IMR-90 (cell line): ENCODE results near the gene ABCE1. TPM values are rescaled to one million over a fixed set of nuclear protein-coding genes. Genes with fewer than 3 reads are reported as not detected.
A peak's percentile ranks its signal among the peaks of the same experiment; 100 is the strongest.

Experiments
- ATAC-seq: fragments of 200-7000 bp; cut with Tn5 transposase; 2 replicates; pipeline ENCODE4 v1.9.1; 2020; ENCODE audit warnings: low read depth, mild to moderate bottlenecking, moderate library complexity
- BruUV-seq: library from RNA; stranded (reverse); fragments of 400-500 nt; replicated peaks from 2 replicates; lab custom pipeline; 2021; lab: Mats Ljungman, UMichigan
- CTCF ChIA-PET: fragments of 300-600 bp; formaldehyde crosslinking; extraction: SDS; loops from one replicate; lab custom pipeline; 2021; ENCODE audit warnings: antibody characterized with exemption; lab: Yijun Ruan, JAX
- POLR2A ChIA-PET: fragments of 300-600 bp; sonication (Branson Sonifier 250); formaldehyde crosslinking; loops from one replicate; lab custom pipeline; 2022; ENCODE audit warnings: antibody characterized with exemption; ENCODE audit not compliant: unreplicated experiment; lab: Charles Lee
- DNase-seq: peaks from one replicate; pipeline ENCODE4 v3.0.0; 2013
- H2AFZ ChIP-seq: replicated peaks from 2 replicates; pipeline ENCODE3; 2013; ENCODE audit warnings: low read length, mild to moderate bottlenecking; ENCODE audit not compliant: poor library complexity
- H2AK5ac ChIP-seq: 2 replicates; pipeline ENCODE4 v1.6.1; 2013; ENCODE audit warnings: low read depth, low read length, inconsistent platforms
- H2AK9ac ChIP-seq: replicated peaks from 2 replicates; pipeline ENCODE3; 2013; ENCODE audit warnings: mild to moderate bottlenecking, low read depth, low read length, moderate library complexity; ENCODE audit not compliant: poor library complexity
- H2BK120ac ChIP-seq: 2 replicates; pipeline ENCODE4 v1.6.1; 2013; ENCODE audit warnings: low read depth, low read length, inconsistent platforms
- H2BK15ac ChIP-seq: 3 replicates; pipeline ENCODE4 v1.6.1; 2013; ENCODE audit warnings: low read depth, low read length, inconsistent platforms
- H2BK20ac ChIP-seq: 2 replicates; pipeline ENCODE4 v1.6.1; 2013; ENCODE audit warnings: low read depth, mild to moderate bottlenecking, inconsistent platforms, low read length, moderate library complexity
- H2BK5ac ChIP-seq: 2 replicates; pipeline ENCODE4 v1.6.1; 2013; ENCODE audit warnings: mild to moderate bottlenecking, low read depth, low read length, inconsistent platforms; ENCODE audit not compliant: poor library complexity, severe bottlenecking
- H3K14ac ChIP-seq: replicated peaks from 2 replicates; pipeline ENCODE4 v1.6.1; 2013; ENCODE audit warnings: low read depth, low read length, inconsistent platforms
- H3K18ac ChIP-seq: 2 replicates; pipeline ENCODE4 v1.6.1; 2013; ENCODE audit warnings: low read depth, low read length, control low read depth
- H3K23ac ChIP-seq: 2 replicates; pipeline ENCODE4 v1.6.1; 2013; ENCODE audit warnings: low read depth, low read length, inconsistent platforms
- H3K27ac ChIP-seq: 2 replicates; pipeline ENCODE4 v1.5.1; 2013; ENCODE audit warnings: mild to moderate bottlenecking, control low read depth, low read length; ENCODE audit not compliant: insufficient read depth
- H3K27me3 ChIP-seq: 2 replicates; pipeline ENCODE4 v1.6.1; 2013; ENCODE audit warnings: low read length; ENCODE audit not compliant: control insufficient read depth, insufficient read depth
- H3K36me3 ChIP-seq: 2 replicates; pipeline ENCODE4 v1.6.1; 2013; ENCODE audit warnings: low read length, mixed read lengths; ENCODE audit not compliant: control insufficient read depth, insufficient read depth
- H3K4ac ChIP-seq: 2 replicates; pipeline ENCODE4 v1.6.1; 2013; ENCODE audit warnings: low read depth, low read length, inconsistent platforms
- H3K4me1 ChIP-seq: 2 replicates; pipeline ENCODE4 v1.6.1; 2013; ENCODE audit warnings: low read length, mixed read lengths; ENCODE audit not compliant: control insufficient read depth, insufficient read depth
- H3K4me2 ChIP-seq: 2 replicates; pipeline ENCODE4 v1.6.1; 2013; ENCODE audit warnings: low read depth, mild to moderate bottlenecking, control low read depth, low read length, moderate library complexity
- H3K4me3 ChIP-seq: 2 replicates; pipeline ENCODE4 v1.5.1; 2013; ENCODE audit warnings: low read depth, mild to moderate bottlenecking, control low read depth, low read length, moderate library complexity; ENCODE audit not compliant: insufficient read depth
- H3K56ac ChIP-seq: 2 replicates; pipeline ENCODE4 v1.6.1; 2013; ENCODE audit warnings: low read length, inconsistent platforms; ENCODE audit not compliant: insufficient read depth; ENCODE audit errors: extremely low read depth
- H3K79me1 ChIP-seq, 2 experiments: 2 replicates each; pipeline ENCODE4 v1.6.1; 2013; ENCODE audit warnings: low read length in 2 of 2, inconsistent platforms in 1 of 2, low read depth in 1 of 2
- H3K9ac ChIP-seq: 2 replicates; pipeline ENCODE4 v1.6.1; 2013; ENCODE audit warnings: low read depth, low read length, control low read depth
- H3K9me1 ChIP-seq: 2 replicates; pipeline ENCODE4 v1.6.1; 2013; ENCODE audit warnings: low read length, inconsistent platforms; ENCODE audit not compliant: insufficient read depth
- H3K9me3 ChIP-seq: 2 replicates; pipeline ENCODE4 v1.6.1; 2013; ENCODE audit warnings: low read length; ENCODE audit not compliant: control insufficient read depth, insufficient read depth
- H4K20me1 ChIP-seq: 2 replicates; pipeline ENCODE4 v1.6.1; 2013; ENCODE audit warnings: low read length, inconsistent platforms; ENCODE audit not compliant: insufficient read depth
- H4K5ac ChIP-seq: 2 replicates; pipeline ENCODE4 v1.6.1; 2013; ENCODE audit warnings: mild to moderate bottlenecking, low read depth, low read length, control low read depth
- H4K8ac ChIP-seq, 2 experiments: 2 replicates each; pipeline ENCODE4 v1.6.1; 2013; ENCODE audit warnings: low read depth in 2 of 2, low read length in 2 of 2, control low read depth in 1 of 2, inconsistent platforms in 1 of 2
- H4K91ac ChIP-seq: 2 replicates; pipeline ENCODE4 v1.6.1; 2013; ENCODE audit warnings: low read depth, low read length, inconsistent platforms; ENCODE audit not compliant: insufficient read depth
- BHLHE40 ChIP-seq: fragments of 150-350 bp; IDR thresholded peaks from 2 replicates; pipeline ENCODE4 v1.6.1; 2016; ENCODE audit warnings: mild to moderate bottlenecking, low read depth, low read length
- CHD1 ChIP-seq: IDR thresholded peaks from 2 replicates; pipeline ENCODE4 v1.6.1; 2012; ENCODE audit warnings: low read depth, low read length, improper control_type of control experiment
- CTCF ChIP-seq: conservative IDR thresholded peaks from 2 replicates; pipeline ENCODE4 v1.5.1; 2012; ENCODE audit warnings: mild to moderate bottlenecking, low read depth, low read length, improper control_type of control experiment
- ELK1 ChIP-seq: fragments of 150-350 bp; IDR thresholded peaks from 2 replicates; pipeline ENCODE4 v1.6.1; 2016; ENCODE audit warnings: low read depth, mild to moderate bottlenecking, low read length, moderate library complexity, borderline replicate concordance
- FOS ChIP-seq: fragments of 150-350 bp; IDR thresholded peaks from 2 replicates; pipeline ENCODE4 v1.6.1; 2016; ENCODE audit warnings: low read depth, low read length
- MAFK ChIP-seq: IDR thresholded peaks from 2 replicates; pipeline ENCODE4 v1.6.1; 2012; ENCODE audit warnings: low read depth, low read length, improper control_type of control experiment
- MAZ ChIP-seq: IDR thresholded peaks from 2 replicates; pipeline ENCODE4 v1.6.1; 2012; ENCODE audit warnings: low read depth, mild to moderate bottlenecking, low read length, improper control_type of control experiment, moderate library complexity, borderline replicate concordance
- NFE2L2 ChIP-seq: fragments of 150-350 bp; IDR thresholded peaks from 2 replicates; pipeline ENCODE4 v1.6.1; 2016; ENCODE audit warnings: low read depth, mild to moderate bottlenecking, low read length
- POLR2A ChIP-seq: IDR thresholded peaks from 2 replicates; pipeline ENCODE4 v1.6.1; 2012; ENCODE audit warnings: mild to moderate bottlenecking, low read depth, low read length
- RCOR1 ChIP-seq: IDR thresholded peaks from 2 replicates; pipeline ENCODE4 v1.6.1; 2012; ENCODE audit warnings: mild to moderate bottlenecking, low read length, improper control_type of control experiment; ENCODE audit not compliant: insufficient replicate concordance
- RFX5 ChIP-seq: IDR thresholded peaks from 2 replicates; pipeline ENCODE4 v1.8.0; 2012; ENCODE audit warnings: low read depth, mild to moderate bottlenecking, low read length, moderate library complexity
- SMC3 ChIP-seq: fragments of 150-350 bp; IDR thresholded peaks from 2 replicates; pipeline ENCODE4 v1.6.1; 2016; ENCODE audit warnings: low read depth, mild to moderate bottlenecking, antibody characterized with exemption, low read length, moderate library complexity
- USF2 ChIP-seq: fragments of 150-350 bp; IDR thresholded peaks from 2 replicates; pipeline ENCODE4 v1.6.1; 2017; ENCODE audit warnings: mild to moderate bottlenecking, antibody characterized with exemption, low read length, low read depth
- dilution Hi-C: fragments of 300-500 bp; cut with HindIII; formaldehyde crosslinking; loops from one replicate; pipeline ENCODE4 v1.14.3; 2018; ENCODE audit warnings: low sequenced_read_pairs; ENCODE audit not compliant: unreplicated experiment
- in situ Hi-C: fragments of 300-500 bp; cut with MboI; formaldehyde crosslinking; loops from 3 replicates; pipeline ENCODE4 v1.14.3; 2019; ENCODE audit warnings: low sequenced_read_pairs, inconsistent platforms, mixed read lengths
- intact Hi-C: fragments of 100-400 bp; cut with micrococcal nuclease; formaldehyde crosslinking; loops from 2 replicates; pipeline ENCODE4 v1.10.0; 2022
- polyA plus RNA-seq, 3 experiments: library from polyadenylated mRNA; depleted of rRNA; stranded (reverse); fragments of >200 nt; gene quantifications; 2 replicates each; pipeline ENCODE4 v1.2.3, GENCODE V29; 2012; ENCODE audit warnings: low replicate concordance in 1 of 3
- total RNA-seq: library from RNA; depleted of rRNA; stranded (reverse); fragments of >200 nt; gene quantifications from 2 replicates; pipeline ENCODE4 v1.2.3, GENCODE V29; 2012

The ABCE1 gene
- total and polyA plus RNA-seq, 2 of the 4 experiments (the other 2 are of a cell fraction) = 54.5 to 219 TPM

- no peak for DNase-seq
- TF ChIP-seq NFE2L2 = no peak
- TF ChIP-seq CHD1 = no peak
- no peak for TF ChIP-seq CTCF
- no peak for TF ChIP-seq POLR2A
- TF ChIP-seq SMC3 = no peak
- no peak for TF ChIP-seq MAZ
- TF ChIP-seq RFX5 = no peak
- TF ChIP-seq RCOR1 = no peak
- no peak for TF ChIP-seq FOS
- TF ChIP-seq BHLHE40 = no peak
- TF ChIP-seq ELK1 = no peak
- no peak for TF ChIP-seq MAFK
- no peak for TF ChIP-seq USF2
- Histone ChIP-seq H2AK9ac (no peak overlapping the region), H3K18ac (no peak overlapping the region), H4K8ac (no peak overlapping the region; a peak in 1 of 4 replicates), H2BK20ac (no peak overlapping the region), H3K79me1 (peaks cover 0 to 11% of the 10 kb centered on the region in 2 experiments; a peak in 2 of 4 replicates), H4K91ac (no peak overlapping the region), H2AFZ (no peak overlapping the region), H3K4me3 (no peak overlapping the region), H3K56ac (no peak overlapping the region; the same call in 1 of the 2 replicates), H3K9ac (no peak overlapping the region), H2BK15ac (no peak overlapping the region), H3K4ac (no peak overlapping the region), H3K23ac (peak overlapping the region; percentile 71; the same call in 1 of the 2 replicates), H3K36me3 (peaks cover 9% of the 10 kb centered on the region), H2BK120ac (no peak overlapping the region), H3K4me1 (peaks cover 10% of the 10 kb centered on the region; the same call in 1 of the 2 replicates), H4K5ac (peak overlapping the region; percentile 11; the same call in 1 of the 2 replicates), H2BK5ac (peak overlapping the region; percentile 90), H3K27me3 (no peaks in the 10 kb centered on the region), H3K14ac (peak overlapping the region; percentile 10), H3K27ac (peak overlapping the region; percentile 51; the same call in 1 of the 2 replicates), H2AK5ac (peak overlapping the region; percentile 23; the same call in 1 of the 2 replicates), H3K9me1 (0 out of 2 replicates have a peak, but pooled peaks cover 6% of the 10 kb centered on the region), H3K4me2 (no peak overlapping the region; the same call in 1 of the 2 replicates), H4K20me1 (no peaks in the 10 kb centered on the region), H3K9me3 (no peaks in the 10 kb centered on the region)
- CTCF ChIA-PET = no interaction called here
- no TSS peak for BruUV-seq
- POLR2A ChIA-PET = no interaction called here
- no peak for ATAC-seq
- dilution Hi-C loops (no loop called here), in situ Hi-C loops (no loop called here), intact Hi-C loops (no loop called here)
These were observed 32.0 kb downstream of the ABCE1 start for GRCh38 chr4:145130130-145130529.
